ENCODE measurements around the gene FUT3.
"Not testable (repeated sequence)": the region's sequence is repeated elsewhere in the genome, so short reads cannot be mapped to it uniquely, and the experiment has no call there.

The FUT3 gene

DNA sequence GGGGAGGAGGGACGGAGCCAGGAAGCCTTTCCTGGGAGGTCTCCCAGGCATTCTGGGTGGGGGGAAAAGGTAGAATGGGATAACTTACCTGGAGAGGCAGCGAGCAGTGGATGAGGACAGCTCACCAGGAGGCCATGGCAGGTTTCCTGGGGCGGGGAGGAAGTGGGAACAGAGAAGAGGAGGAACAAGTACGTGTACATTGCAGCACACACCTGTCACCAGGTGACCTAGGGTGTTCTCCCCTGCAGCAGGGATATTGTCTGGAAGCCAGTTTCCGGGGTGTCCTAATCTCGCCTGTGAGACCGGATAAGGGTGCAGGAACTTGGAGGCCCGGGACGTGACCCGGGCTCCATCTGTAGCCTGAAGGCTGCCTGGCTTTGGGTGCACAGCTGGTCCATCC lies at the start of gene FUT3:
FUT3 (minus strand) TSS at position 148 of the 400 bp plus-strand sequence.
- no peak for DNase-seq (ENCODE audit: low read depth)

DNA sequence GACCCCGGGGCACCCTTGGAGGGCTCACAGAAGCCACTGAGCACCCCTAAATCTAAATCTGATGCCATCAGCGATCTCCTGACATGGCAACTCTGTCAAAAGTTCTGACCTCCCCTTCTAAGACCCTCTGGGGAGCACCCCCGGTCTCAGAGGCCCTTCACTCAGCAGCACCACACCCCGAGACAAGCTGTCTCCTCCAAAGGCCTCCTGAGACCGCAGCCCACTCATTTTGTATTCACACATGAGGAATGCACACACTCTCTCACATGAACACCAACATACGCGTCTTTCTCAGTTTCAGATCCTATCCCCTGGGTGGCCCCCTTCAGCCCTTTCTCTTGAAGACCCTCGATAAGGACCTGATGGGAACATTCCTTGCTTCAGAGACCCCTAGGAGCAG lies 49.7 kb upstream of the FUT3 start:
- no peak for DNase-seq (ENCODE audit: low read depth)

DNA sequence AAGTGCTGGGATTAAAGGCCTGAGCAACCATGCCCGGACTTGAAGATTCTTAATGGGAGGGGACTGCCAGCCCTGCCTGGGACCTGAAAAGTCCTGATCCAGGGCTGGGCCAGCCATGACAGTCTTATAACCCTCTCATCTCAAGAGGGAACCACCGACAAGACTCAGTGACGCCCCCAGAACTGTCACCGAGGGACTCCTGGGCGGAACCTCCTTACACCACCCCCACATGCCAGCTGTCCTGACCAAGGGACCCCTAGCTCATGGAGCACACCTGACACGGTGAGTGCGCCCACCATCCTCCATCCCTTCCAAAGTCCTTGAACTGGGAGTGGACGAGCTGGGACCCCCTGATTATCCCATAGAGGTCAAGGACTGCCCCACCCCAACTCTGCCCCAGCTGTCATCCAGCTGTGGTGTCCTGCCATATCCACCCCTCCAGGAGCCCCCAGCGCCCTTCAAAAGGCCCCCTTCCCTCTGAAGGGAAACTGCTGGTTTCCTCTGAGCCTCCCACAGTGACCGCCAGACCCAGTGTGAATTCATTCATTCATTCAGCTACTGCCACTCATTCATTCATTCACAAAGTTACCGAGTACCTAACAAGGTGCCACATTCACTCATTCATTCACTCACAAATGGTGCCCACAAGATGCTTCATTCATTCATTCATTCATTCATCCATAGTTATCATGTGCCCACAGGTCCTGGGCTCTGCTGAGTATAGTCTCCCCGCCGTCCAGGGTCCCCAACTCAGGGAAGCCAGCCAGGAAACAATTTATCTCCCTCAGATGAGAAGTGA lies 48.7 kb upstream of the FUT3 start:
- no peak for DNase-seq (ENCODE audit: low read depth)

DNA sequence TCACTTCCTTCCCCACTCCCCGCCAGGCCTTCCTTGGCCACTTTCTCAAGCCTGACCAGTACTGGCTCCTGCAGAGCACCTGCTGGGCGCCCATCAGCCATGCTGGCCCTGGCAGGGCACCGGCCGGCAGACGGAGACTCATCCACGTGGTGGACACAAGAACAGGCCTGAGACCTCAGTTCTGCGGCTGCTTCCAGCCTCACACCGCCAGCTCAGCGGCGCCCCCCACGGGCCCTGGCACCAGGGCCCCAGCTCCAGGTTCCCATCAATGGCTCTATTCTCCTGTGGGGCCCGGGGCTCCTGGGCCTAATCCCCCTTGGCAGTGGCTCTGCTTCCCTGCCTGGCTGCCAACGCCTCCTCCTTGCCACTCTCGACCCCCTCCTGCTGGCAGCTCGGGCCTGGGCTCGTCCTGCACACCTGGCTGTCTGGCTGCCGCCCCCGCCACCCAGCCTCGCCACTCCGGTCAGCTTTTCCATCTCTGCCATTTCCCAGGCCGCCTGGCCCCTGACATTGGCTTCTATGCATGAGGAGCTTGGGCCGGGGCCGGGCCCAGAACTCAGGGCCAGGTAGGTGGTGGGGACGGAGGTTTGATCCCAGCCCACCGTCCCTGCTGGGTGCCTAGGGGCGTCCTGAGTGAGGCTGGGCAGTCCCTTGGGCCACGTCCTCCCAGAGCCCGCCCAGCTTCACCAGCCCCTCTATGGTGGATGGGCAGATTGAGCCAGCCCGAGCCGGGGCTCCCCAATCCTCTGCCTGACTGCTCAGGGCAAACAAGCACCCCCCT lies 46.1 kb upstream of the FUT3 start:
- no peak for DNase-seq (ENCODE audit: low read depth)

DNA sequence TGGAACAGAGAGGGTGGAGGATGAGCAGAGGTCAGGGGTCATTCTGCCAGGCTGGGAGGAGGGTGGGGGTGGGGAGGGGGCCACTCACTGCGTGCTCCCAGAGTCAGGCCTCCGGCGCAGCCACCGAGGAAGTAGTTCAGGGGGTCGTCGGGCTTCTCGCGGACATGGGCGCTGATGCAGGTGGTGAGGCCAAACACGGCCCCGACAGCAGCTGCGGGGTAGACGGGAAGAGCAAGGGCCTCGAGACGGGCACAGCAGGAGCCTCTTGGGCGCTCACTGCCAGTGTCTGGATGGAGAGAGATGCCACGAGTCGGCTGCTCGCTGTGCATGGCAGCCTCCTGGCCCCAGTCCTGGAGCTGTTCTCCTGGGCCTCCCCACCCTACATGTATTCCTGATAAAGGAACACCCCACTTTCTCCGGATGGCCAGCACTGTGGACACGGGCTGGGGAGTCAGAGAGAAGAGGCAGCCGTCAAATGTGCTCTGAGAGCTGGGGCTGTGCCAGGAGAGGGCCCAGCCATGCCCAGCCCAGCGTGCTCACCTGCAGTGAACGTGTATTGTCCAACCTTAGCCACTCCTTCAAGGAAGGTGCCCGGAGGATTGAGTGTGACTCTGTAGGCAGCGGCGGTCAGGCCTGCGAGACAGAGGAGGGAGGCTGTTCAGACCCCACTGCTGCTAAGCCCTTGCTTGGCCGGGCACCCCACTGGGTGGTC lies 45.3 kb upstream of the FUT3 start:
- DNase-seq (ENCODE audit: low read depth): no peak

DNA sequence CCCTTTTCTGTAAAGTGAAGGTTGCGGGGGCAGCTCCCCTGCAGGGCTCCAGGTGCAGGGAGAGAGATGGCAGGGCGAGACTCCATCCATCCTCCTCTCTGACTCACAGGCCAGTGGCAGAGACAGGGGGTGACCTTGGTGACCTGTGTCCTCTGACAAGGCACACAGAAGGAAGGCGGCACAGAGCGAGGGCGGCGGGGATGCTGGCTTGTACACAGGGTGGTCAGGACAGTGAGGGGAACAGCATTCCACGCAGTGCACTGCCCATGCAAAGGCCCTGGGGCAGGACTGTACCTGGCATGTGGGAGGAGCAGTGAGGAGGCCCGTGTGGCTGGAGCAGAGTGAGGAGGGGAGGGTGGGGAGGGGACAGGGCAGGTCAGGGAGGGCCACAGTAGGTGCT lies 44.6 kb upstream of the FUT3 start:
- no peak for DNase-seq (ENCODE audit: low read depth)

DNA sequence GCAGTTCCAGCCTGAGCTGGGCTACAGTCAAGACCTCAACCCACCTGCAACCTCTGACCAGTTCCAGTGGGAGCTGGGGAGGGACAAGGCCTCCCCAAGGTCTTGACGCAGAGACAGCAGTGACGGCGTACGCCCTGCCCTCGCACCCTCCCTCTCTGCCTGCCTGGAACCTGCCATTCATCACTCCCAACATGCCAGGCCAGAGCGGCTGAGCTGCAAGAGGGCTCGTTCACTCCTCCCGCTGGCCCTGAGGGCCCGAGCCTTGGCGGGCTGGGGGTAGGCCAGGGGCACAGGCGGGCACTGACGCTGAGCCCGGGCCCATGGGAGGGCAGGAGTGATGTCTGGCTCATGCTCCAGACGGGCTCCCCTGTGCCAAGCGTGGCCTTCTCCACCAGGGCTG lies 44.2 kb upstream of the FUT3 start:
- no peak for DNase-seq (ENCODE audit: low read depth)

DNA sequence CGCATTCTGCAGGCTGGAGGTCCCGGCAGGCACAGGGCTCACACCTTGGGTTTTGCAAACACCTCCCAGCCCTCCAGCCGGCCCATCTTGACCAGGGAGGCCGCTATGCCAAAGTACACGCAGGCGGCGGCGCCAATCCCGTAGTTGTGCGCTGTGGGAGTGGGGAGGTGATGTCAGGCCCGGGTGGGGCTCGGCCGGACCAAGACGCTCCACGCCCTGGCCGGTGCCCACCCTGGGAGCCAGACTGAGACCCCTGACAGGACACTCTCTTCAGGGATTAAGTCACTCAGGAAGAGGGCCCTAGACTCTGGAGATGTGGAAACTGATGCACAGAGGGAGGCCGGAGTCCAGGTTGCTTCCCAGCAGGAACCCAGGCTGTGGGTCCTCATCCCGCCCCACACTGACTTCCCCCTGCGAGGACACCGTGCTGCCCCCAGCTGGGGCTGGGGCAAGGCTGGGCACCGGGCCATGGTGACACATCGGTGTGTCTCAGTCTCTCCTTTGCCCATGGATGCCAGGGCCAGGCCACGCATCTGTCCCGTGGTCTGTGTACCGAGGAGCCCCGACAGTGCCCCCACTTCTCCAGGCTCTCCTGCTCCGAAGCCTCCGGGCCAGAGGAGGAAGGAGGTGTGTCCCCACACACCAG lies 43.6 kb upstream of the FUT3 start:
- no peak for DNase-seq (ENCODE audit: low read depth)

DNA sequence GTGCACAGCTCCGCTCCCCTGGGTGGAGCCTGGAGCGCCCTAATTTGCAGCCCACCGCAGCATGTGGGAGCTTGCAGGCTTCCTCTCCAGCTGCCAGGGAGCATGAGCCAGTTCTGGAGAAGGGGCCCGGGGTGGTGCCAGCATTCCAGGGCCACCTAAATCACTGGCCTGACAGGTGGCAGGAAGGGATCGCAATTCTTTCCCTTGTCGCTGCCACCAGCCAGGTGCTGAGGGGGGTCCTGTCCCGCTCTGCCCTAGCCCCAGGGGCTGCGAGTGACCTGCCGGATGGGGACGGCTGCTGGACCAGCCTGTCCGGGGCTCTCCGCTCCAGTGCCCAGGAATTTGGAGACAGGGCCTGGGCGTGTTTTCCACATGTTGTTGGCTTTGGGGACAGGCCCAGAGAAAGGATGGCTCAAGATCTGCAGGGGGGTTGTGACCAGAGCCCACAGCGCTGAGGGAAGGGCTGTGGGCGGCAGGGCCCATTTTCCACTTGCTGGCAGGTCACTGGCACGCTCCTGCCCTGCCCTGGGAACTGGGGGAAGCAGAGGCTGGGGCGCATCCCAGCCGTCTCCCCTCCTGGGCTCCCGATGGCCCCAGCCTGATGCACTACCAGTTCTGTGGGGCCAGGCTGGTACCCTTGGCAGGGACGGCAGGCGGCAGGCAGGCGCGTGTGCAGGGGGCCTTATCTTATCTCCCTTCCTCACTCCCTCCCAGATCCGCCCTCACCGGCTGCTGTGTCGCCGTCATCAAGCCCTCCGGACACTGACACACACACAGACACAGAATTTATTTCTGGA lies 42.9 kb upstream of the FUT3 start:
- DNase-seq (ENCODE audit: low read depth): no peak

DNA sequence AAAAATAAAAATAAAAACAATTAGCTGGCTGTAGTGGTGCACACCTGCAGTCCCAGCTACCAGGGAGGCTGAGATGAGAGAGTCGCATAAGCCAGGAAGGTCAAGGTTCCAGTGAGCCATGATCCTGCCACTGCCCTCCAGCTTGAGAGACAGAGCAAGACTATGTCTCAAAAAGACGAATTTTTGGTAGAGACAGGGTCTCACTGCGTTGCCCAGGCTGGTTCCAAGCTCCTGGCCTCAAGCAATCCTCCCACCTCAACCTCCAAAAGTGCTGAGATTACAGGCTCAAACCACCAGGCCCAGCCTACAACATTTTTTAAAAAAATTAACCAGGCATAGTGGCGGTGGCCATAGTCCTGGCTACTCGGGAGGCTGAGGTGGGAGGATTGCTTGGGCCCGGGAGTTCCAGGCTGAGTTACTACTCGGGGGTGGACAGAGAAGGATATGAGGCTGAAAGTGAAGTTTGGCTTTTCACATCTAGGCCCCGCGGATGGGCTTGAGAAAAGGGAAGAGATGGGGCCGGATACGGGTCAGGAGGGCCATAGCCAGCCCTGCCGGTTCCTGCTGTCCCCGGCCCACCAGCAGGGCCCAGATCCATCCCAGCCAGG lies 42.2 kb upstream of the FUT3 start:
- no peak for DNase-seq (ENCODE audit: low read depth)

DNA sequence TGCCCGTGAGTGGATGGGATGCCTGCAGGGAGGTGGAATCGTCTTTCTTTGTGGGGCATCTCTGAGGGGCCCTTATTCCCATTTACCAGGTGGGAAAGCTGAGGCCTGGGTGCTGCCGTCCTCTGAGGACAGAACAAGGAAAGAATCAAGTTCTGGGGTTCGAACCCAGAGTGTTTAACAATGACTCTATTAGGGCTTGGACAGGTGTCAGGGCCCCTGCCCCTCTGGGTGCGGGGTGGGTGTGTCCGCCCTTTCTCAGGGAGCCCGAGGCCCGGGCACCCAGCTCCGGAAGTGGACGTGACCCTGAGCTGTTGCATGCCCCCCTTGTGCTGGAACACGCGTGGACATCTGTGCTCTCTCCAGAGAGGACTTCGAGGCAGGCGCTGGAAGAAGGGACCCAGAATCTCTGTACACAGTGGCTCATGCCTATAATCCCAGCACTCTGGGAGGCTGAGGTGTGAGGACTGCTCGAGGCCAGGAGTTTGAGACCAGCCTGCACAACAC lies 41.6 kb upstream of the FUT3 start:
- DNase-seq (ENCODE audit: low read depth): no peak

DNA sequence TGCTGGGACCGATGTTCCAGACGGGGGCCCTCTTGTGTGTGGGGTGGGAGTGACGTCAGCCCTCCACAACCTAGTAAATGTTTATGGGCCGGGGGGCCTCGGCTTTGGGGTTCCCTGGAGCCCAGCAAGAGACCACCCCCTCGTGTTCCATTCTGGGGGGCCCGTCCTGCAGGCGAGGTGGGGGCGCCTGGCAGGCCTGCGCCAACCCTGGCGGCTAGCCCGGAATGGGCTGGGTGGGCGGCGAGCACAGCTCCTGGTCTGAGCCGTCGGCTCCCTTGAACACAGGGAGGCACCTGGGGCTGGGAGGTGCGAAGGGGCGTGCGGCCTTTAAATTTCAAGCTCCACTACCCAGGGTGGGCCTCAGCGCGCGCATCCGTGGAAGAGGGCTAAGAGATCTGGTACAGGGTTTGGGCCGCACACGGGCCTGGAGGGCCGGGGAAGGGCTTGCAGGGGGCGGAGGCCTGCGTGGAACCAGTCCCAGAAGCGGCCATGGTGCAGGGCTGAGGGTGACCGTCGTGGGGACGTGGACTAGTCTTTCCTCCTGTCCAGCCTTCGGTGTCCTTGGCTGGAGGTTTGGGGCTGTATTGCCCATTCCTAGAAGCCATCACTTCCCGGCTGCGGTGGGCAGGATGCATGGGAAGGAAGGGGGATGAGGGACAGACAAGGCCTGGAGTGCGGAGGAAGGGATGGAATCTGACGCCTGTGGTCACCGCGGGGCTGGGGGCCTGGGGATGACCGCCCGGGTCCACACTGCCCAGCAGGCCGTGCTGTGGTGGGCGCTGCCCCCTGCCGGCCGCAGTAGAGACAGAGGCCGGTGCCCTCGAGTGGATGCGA lies 40.9 kb upstream of the FUT3 start:
- DNase-seq (ENCODE audit: low read depth): no peak

DNA sequence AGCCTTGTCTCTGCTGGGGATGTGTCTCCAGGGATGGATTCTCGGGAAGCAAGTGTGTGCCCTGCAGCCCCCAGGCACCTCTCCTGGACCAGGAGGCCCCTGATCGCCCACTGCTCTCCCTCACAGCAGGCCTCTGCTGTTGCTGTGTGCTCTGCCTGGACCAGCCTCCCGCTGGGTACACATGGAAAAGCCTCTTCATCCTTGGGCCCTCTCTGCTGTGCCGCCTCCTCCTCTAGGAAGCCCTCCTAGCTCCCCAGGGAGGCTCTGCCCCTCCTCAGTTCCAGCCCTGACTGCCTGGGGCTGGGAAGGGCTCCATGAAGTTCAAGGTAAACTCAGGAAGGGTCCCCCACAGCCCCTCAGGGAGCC lies 40.3 kb upstream of the FUT3 start:
- DNase-seq (ENCODE audit: low read depth): no peak

DNA sequence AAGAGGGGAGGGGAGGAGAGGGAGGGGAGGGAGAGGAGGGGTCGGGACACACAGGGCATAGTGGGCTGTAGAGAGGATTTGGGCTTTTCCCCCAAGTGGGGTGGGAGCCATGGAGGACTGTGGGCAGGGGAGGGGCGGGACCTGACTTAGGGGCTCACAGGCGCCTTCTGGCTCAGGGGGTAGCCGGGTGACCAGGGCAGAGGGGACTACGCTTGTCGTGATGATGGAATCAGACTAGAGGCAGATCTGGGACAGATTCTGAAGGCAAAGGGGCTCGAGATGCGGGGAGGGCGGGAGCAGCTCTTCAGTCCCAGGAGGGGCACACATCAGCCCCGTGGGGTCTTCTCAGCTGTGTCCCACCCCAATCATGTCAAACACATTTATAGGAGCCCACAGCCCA lies 38.9 kb upstream of the FUT3 start:
- no peak for DNase-seq (ENCODE audit: low read depth)

DNA sequence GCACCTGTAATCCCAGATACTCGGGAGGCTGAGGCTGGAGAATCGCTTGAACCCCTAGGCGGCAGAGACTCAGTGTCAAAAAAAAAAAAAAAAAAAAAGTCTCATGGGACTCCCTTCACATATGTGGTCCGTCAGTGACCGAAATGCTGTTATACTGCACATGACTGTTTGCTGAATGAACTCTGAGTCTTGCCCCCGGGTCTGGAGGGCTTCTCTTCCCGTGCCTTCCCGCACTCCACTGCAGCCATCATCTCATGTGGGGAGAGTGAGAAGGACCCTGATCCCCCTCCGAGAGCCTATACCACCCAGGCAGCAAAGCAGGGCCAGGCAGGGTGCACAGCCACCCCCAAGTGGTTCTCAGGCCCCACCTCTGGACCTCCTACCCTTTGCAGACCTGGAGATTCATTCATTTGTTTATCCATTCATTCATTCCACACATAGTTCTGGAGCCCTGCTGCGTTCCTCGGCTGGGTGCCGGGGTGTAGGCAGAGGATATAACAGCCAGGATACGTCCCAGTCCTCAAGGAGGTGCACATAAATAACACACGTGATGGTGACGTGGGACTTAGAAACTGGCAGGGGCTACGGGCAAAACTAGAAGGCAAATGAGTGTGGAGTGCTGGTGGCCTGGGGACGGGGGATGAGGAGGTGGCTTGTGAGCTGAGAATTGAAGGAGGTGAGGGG lies 38.2 kb upstream of the FUT3 start:
- no peak for DNase-seq (ENCODE audit: low read depth)

DNA sequence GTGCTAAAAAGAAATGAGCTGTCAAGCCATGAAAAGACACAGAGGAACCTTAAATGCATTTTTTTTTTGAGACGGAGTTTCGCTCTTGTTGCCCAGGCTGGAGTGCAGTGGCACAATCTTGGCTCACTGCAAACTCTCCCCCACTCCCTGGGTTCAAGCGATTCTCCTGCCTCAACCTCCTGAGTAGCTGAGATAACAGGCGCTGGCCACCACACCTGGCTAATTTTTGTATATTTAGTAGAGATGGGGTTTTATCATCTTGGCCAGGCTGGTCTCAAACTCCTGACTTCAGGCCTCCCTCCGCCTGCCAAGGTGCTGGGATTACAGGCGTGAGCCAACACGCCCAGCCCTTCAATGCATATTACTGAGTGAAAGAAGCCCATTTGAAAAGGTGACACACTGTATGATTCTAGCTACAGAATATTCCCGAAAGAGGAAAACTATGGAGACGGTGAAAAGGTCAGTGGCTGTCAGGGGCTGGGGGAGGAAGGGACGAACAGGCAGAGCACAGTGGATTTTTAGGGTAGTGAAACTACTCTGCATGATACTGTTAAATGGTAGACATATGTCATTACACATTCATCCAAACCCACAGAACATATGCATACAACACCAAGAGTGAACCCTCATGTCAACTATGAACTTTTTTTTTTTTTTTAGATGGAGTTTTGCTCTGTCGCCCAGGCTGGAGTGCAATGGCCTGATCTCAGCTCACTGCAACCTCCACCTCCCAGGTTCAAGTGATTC lies 33.0 kb upstream of the FUT3 start:
- DNase-seq (ENCODE audit: low read depth): not testable (repeated sequence)

DNA sequence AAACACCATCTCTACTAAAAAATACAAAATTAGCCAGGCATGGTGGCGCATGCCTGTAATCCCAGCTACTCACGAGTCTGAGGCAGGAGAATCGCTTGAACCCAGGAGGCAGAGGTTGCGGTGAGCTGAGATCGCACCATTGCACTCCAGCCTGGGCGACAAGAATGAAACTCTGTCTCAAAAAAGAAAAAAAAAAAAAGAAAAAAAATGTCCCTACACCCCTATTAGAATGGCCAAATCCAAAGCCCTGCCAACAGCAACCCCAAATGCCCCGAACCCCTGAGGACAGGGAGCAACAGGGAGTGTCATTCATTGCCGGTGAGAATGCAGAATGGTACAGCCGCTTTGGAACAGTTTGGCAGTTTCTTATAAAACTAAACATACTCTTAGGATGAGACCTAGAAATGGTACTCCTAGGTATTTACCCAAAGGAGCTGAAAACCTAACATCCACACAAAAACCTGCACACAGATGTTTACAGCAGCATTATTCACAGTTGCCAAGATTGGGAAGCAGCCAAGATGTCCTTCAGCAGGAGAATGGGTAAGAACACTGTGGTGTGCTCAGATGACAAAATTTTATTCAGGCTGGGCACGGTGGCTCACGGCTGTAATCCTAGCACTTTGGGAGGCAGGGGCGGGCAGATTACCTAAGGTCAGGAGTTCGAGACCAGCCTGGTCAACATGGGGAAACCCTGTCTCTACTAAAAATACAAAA lies 32.1 kb upstream of the FUT3 start:
- not testable (repeated sequence) for DNase-seq (ENCODE audit: low read depth)

DNA sequence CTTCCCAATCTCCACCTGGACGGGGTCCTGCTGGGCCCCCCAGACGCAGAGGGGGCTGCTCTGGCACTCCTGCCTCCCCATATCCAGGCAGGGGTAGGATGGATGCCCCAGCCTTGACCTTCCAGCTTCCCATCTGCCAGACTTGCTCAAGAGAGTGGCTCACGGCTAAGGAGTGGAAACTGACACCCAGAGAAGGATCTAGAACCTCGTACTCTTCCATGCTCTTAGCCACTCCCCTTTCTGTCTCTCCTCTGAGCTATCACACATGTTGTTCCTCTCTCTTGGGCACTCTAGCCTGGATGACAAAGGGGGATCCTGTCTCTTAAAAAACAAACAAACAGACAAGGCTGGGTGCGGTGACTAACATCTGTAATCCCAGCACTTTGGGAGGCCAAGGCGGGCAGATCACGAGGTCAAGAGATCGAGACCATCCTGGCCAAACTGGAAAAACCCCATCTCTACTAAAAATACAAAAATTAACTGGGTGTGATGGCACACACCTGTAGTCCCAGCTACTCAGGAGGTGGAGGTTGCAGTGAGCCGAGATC lies 31.2 kb upstream of the FUT3 start:
- no peak for DNase-seq (ENCODE audit: low read depth)
